ENCODE measurements around the gene SGCD.

GRCh38 chr5:156310115-156310514, 16.8 kb upstream of the SGCD start:
- TF ChIP-seq CTCF (IDR thresholded peaks at IDR 0.05) (no peak), POLR2A (IDR thresholded peaks at IDR 0.05) (no peak)

All from heart left ventricle (tissue), 13 donors.